HG03159 (cell line): ENCODE data around the gene WNK2.
"Not testable (repeated sequence)": the region's sequence is repeated elsewhere in the genome, so short reads cannot be mapped to it uniquely, and the experiment has no call there.

Source experiments
- ATAC-seq: cut with Tn5 transposase; IDR thresholded peaks from one replicate; pipeline ENCODE4 v1.9.1; 2021; ENCODE audit warnings: mild to moderate bottlenecking, moderate library complexity; ENCODE audit not compliant: unreplicated experiment

Gene WNK2

GRCh38 chr9:93321220-93321610, 137.3 kb downstream of the WNK2 start:
- no peak for ATAC-seq

GRCh38 chr9:93323446-93323954, 139.6 kb downstream of the WNK2 start:
- not testable (repeated sequence) for ATAC-seq

DNA sequence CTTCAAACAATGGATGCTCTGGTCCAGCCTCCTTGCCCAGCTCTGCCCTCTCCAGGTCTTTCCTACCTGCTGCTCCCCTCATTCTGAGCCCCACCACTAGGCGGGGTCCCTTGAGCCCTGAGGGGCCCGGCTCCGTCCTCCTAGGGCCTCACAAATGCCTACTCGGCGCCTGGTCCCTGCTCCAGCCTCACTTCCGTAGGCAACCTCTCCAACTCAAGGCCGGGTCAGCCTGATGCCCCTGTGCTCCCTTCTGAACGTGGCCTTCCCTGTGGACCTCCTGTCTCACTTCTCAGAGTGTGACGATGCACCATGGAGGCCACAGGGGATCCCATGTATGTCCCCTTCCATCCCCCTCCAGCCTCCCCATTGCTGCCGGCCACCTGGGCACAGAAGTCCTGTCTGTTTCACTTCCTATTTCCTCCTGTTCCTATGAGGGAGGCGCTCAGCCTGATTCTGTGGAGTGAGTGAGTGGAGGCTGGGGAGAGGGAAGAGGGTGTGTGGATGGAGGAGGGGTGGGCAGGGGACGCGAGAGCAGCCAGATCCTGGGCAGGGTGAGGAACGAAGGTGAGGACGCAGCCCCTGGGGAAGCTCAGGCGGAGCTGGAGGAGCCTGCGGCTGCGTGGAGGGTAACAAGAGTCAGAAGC, 140.4 kb downstream of the WNK2 start:
- no peak for ATAC-seq

DNA sequence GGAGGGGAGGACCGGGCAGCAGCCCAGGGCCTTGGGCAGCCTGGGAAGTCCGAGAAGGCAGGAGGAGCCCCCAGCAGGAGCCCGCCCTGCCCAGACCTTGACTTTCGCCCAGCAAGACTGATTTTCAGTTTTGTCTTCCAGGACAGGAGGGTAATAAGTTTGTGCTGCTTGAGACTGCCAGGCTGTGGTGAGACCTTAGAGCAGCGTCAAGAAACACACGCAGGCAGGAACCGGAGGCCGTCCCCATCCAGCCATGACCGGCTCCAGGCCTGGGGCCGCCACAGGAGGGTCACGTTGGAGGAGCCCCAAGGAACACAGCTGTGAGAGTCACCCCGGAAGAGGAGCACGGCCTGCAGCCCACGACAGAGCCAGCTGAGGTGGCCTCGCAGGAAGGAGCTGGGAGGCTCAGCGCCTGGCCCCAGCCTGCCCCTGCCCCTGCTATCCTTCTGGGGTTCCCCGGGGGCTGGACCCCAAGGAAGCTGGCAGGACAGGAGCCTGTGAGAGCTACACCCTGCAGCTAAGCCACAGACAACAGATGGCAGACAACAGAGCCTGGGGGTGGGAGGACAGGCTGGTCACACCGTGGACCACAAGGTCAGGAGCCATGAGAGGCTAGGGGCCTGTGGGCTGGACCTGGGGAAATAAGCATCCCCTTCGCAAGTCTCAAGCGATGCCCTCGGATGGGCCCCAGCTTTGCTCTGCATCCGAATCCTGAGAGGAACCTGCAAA, 141.5 kb downstream of the WNK2 start:
- ATAC-seq, result no peak

GRCh38 chr9:93326056-93326455, 142.1 kb downstream of the WNK2 start:
- no peak for ATAC-seq

DNA sequence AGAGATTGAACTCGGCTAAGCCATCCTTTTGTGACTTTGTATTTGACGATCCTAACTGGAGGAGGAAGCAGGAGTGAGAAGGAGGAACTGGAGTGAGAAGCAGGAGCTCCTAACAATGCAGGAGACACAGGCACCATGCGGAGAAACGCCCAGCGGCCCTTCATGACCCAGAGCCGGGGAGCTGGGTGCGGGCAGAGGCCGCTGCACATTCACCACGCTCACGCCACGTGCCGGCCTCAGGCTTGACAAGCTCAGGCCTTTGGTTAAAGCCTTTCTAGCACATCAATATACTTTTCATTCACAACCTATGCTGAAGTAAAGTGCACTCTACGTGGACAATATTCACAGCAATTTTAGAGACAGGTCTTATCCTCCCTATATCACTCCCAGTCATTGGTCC, 142.7 kb downstream of the WNK2 start:
- no peak for ATAC-seq

DNA sequence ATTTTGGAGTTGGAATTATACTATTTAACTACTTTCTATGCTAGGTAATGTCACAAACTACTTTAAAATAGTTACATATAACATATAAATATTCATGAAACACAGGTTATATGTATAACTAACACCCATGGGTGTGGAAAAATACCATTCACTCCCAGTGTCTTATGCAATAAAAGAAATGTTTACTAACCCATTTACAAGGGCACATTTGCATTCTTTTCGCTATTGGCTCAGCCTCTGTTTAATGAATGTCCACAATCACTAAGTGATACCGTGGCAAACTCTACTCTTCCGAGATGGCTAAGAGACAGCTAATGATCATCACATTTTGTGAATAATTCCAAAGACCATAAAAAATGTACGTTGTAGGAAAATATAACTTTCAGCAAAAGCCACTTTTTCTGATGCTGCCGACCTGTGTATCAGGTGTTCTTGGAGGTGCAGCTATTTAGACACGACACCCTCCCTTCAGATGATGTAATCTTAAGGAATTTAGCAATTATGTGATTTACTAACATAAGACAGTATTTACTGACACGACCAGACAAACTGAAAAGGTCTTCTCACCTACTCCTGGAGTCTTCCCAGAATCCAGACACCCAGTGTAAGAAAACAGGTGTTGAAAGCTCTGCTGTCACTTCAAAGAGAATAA, 145.8 kb downstream of the WNK2 start:
- ATAC-seq, result no peak

- ATAC-seq, result no peak
Measured at GRCh38 chr9:93332317-93332716, 148.4 kb downstream of the WNK2 start.

GRCh38 chr9:93336720-93337119, 152.8 kb downstream of the WNK2 start:
- ATAC-seq, result no peak

DNA sequence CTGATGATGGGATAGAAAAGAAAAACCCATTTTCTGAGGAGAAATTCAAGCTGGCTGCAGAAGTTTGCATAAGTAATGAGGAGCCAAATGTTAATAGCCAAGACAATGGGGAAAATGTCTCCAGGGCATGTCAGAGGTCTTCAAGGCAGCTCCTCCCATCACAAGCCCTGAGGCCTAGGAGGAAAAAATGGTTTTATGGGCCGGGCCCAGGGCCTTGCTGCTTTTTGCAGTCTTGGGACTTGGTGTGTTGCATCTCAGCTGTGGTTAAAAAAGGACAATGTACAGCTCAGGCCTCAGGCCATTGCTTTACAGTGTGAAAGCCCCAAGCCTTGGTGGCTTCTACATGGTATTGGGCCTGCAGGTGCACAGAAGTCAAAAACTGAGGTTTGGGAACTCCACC, 154.3 kb downstream of the WNK2 start:
- ATAC-seq, result not testable (repeated sequence)

GRCh38 chr9:93340091-93340490, 156.2 kb downstream of the WNK2 start:
- no peak for ATAC-seq

- ATAC-seq, result not testable (repeated sequence)
Measured at GRCh38 chr9:93341820-93342219, 157.9 kb downstream of the WNK2 start.

- not testable (repeated sequence) for ATAC-seq
Measured at GRCh38 chr9:93342428-93342827, 158.5 kb downstream of the WNK2 start.

DNA sequence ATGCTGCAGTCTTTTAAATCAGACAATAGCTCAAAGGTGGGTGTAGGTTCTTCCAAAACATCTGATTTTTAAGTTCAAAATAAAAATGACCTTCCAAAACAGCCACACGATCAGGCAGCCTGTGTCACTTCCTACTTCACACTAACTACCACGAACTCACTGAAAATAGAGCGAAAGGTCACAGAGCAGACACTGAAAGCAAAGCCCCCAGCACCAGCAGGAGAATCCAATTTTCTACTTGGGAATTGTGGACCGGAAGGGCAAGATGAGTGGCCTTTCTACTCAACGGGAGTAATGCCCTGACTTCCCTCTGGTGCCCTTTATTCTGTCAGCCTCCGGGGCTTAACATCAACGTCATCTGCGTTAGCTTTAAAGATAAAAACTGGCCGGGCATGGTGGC, 159.7 kb downstream of the WNK2 start:
- no peak for ATAC-seq

- no peak for ATAC-seq
Measured at GRCh38 chr9:93345643-93346230, 161.8 kb downstream of the WNK2 start.

DNA sequence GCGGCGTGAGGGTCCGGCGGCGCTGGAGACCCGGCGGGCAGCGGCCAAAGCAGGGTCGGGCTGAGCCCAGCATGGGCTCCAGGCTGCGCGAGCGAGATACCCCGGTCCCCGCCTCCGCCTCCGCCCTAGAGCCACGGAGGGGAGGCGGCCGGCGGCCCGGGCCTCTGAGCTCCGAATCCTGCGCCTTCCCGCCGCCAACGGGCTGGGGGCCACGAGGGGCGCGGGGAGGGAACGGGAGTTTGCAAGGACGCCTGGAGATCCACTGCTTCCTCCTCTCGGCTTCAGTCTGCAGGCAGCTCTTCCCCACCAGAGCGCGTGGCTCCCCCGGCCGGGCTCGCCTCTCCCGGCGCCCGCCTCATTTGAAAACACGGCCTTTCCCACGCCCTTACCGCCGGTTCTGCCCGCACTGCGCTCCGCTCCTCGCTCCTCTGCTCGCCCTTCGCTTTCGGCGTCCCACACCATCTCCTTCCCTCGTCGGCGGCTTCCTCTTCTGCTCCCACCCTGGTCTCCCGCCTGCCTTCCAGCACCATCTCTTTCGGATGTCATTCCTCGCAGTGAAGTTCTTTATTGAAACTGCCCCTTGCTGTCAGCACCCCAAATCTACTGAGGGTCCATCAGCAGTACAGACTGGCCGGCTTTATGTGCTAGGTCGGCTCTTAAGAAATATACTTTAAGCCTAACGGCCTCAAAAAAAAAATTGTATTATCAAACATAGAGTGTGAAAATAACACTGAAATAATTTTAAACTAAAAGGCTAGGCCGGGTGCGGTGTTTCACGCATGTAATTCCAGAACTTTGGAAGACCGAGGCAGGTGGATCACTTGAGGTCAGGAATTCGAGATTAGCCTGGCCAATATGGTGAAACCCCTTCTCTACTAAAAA, 162.5 kb downstream of the WNK2 start:
- ATAC-seq, result no peak

DNA sequence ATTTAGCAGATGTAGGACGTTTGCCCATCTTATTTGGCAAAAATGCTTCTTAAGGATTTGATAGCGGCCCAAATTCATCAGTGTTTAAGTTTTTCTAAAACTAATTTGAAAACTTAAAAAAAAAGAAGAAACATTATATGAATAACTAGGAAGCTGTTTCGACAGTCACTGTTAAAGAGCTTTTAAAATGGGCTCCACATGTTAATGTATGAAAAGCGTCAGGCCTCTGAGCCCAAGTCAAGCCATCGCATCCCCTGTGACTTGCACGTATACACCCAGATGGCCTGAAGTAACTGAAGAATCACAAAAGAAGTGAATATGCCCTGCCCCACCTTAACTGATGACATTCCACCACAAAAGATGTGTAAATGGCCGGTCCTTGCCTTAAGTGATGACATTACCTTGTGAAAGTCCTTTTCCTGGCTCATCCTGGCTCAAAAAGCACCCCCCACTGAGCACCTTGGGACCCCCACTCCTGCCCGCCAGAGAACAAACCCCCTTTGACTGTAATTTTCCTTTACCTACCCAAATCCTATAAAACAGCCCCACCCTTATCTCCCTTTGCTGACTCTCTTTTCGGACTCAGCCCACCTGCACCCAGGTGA, 163.5 kb downstream of the WNK2 start:
- ATAC-seq, result not testable (repeated sequence)

DNA sequence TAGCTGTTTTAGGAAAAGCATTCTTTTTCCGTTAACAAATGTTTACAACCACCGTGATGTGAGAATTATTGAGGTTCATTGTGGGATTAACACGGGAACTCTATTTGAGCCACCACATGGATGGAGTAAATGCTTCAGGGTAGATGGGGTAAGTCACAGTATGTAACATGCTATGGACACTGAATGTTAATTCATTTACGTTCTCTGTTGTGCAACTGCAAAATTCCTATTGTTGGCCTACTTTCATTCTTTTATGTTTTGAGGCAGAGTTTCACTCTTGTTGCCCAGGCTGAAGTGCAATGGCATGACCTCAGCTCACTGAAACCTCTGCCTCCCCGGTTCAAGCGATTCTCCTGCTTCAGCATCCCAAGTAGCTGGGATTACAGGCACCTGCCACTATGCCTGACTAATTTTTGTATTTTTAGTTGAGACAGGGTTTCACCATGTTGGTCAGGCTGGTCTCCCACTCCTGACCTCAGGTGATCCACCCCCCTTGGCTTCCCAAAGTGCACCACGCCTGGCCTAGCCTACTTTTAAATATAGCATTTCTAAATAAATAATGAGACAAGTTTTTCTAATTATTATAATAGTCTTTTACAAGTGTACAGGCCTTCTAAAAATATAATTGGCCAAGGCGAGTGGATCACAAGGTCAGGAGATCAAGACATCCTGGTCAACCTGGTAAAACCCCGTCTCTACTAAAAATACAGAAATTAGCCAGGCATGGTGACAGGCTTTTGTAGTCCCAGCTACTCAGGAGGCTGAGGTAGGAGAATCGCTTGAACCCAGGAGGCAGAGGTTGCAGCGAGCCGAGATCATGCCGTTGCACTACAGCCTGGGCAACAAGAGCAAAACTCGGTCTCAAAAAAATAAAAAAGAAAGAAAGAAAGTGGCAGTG, 169.7 kb downstream of the WNK2 start:
- not testable (repeated sequence) for ATAC-seq

GRCh38 chr9:93354451-93354850, 170.5 kb downstream of the WNK2 start:
- ATAC-seq, result no peak
